ENCODE measurements around the gene NHLH1. TPM values are rescaled to one million over a fixed set of nuclear protein-coding genes. Genes with fewer than 3 reads are reported as not detected.

The NHLH1 gene
- total RNA-seq, 4 donors from 2014 or later: 0.80 TPM; not detected in 3

DNA sequence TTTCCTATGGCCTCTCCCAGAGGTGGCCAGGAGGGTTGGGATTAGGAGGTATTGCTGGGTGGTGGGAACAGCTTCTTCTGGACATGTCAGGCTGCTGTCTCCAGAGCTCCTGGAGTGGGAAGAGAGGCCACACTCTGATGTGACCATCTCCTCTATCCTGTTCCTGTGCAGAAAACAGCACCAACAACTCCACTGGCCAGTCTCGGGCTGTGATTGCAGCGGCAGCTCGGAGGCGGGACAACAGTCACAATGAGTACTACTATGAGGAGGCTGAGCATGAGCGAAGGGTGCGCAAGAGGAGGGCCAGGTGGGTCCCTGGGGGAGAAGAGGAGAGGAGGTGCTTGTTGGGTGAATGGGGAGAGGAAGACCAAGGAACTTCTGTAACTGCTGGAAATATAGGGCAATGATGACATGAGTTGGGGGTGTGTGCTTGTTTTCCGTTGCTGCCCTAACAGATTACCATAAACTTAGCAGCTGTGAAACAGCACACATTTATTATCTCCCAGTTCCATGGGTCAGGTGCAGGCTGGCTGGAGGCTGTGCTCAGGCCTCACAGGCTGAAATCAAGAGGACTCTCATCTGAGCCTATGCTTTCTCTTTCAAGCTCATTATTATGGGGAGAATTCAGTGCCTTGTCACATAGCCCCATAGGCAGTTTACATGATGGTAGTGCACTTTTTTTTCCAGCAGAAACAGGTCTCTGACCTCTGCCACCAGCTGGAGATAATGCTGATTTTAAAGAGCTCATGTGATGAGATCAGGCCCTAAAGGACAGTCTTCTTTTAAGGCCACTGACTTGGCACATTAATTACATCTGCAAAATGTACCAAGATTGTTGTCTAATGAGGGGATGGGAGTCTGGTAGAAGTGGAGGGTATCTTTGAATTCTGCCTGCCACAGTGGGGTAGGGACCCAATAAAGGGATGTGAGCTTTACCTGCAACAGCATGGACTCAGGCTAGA lies 54.3 kb downstream of the NHLH1 start:
- TF ChIP-seq, protein P1, sequence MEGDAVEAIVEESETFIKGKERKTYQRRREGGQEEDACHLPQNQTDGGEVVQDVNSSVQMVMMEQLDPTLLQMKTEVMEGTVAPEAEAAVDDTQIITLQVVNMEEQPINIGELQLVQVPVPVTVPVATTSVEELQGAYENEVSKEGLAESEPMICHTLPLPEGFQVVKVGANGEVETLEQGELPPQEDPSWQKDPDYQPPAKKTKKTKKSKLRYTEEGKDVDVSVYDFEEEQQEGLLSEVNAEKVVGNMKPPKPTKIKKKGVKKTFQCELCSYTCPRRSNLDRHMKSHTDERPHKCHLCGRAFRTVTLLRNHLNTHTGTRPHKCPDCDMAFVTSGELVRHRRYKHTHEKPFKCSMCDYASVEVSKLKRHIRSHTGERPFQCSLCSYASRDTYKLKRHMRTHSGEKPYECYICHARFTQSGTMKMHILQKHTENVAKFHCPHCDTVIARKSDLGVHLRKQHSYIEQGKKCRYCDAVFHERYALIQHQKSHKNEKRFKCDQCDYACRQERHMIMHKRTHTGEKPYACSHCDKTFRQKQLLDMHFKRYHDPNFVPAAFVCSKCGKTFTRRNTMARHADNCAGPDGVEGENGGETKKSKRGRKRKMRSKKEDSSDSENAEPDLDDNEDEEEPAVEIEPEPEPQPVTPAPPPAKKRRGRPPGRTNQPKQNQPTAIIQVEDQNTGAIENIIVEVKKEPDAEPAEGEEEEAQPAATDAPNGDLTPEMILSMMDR (IDR thresholded peaks at IDR 0.05): no peak
- TF ChIP-seq POLR2A (IDR thresholded peaks at IDR 0.05): no peak
- no peak for DNase-seq
- Histone ChIP-seq H3K27me3 (no peaks in the 10 kb centered on the region), H3K4me1 (no peaks in the 10 kb centered on the region), H3K27ac (no peak overlapping the region), H3K4me3 (no peak overlapping the region), H3K36me3 (peaks cover 0 to 4% (median 0%) of the 10 kb centered on the region in 3 donors), H3K9me3 (no peaks in the 10 kb centered on the region)

DNA sequence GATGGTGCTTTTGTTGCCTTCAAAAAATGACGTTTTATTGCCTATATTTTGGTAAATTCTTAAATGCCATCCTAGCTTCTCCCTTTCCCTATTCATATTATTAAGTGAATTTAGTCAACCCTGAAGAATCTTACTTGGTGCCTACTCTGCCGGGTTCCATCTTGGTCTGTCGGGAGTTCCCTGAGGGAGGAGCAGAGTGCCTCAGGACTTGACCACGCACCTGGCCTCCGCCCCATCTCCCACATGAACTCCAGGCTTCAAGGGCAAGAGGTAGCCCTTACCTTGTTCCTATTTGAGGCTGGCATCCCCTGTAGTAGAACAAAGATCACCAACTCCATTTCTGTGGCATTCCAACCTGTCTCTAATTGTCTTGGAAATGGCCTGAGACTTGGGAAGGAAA lies 55.0 kb downstream of the NHLH1 start:
- Histone ChIP-seq H3K27ac (no peak overlapping the region), H3K4me1 (no peaks in the 10 kb centered on the region), H3K36me3 (peaks cover 0 to 4% (median 0%) of the 10 kb centered on the region in 3 donors), H3K4me3 (no peak overlapping the region), H3K27me3 (no peaks in the 10 kb centered on the region), H3K9me3 (no peaks in the 10 kb centered on the region)
- no peak for TF ChIP-seq POLR2A (IDR thresholded peaks at IDR 0.05)
- TF ChIP-seq, protein P1 (IDR thresholded peaks at IDR 0.05): no peak
- DNase-seq: no peak

Small RNAs within 50 kb of the gene (small RNA-seq; reads per million reads assigned to genes)
- gene RF00019 (0 reads per million in 2 donors), gene RNU4-42P (0 reads per million in 2 donors)

Other genes starting within 250 kb of the NHLH1 start
- under 1 TPM in 1 of 4 donors, not detected in 3; 0.57 TPM for gene ATP1A4, start 215.5 kb upstream of the NHLH1 start, total RNA-seq
- gene CASQ1, start 176.5 kb upstream of the NHLH1 start, total RNA-seq: 1 to 10 TPM in 1 of 4 donors, not detected in 3; 2.6 TPM
- 10 to 100 TPM; 10.2 to 34.7 (median 17.3) TPM for gene PEA15, start 161.7 kb upstream of the NHLH1 start, total RNA-seq
- 100 to 1,000 TPM; 121 to 359 (median 202) TPM for gene DCAF8, start 104.5 kb upstream of the NHLH1 start, total RNA-seq
- 10 to 100 TPM; 25.4 to 45.6 (median 40.2) TPM for gene PEX19, start 81.9 kb upstream of the NHLH1 start, total RNA-seq
- 100 to 1,000 TPM; 109 to 173 (median 138) TPM for gene COPA, start 23.8 kb upstream of the NHLH1 start, total RNA-seq
- gene NCSTN, start 23.7 kb upstream of the NHLH1 start, total RNA-seq: 100 to 1,000 TPM in 3 of 4 donors, 10 to 100 TPM in 1; 34.7 to 173 (median 158) TPM
- 1 to 10 TPM; 2.1 to 6.8 (median 4.1) TPM for gene VANGL2, start 33.5 kb downstream of the NHLH1 start, total RNA-seq
- gene SLAMF6, start 156.2 kb downstream of the NHLH1 start, total RNA-seq: 10 to 100 TPM in 1 of 4 donors, 1 to 10 TPM in 2, under 1 TPM in 1; 0.57 to 10.7 (median 5.2) TPM
- 10 to 100 TPM in 1 of 4 donors, 1 to 10 TPM in 3; 2.7 to 24.8 (median 5.2) TPM for gene CD84, start 212.4 kb downstream of the NHLH1 start, total RNA-seq

All from Peyer's patch (tissue), 4 donors.